Uterus (tissue), 4 donors: ENCODE results near the gene AP2A2. TPM values are rescaled to one million over a fixed set of nuclear protein-coding genes. Genes with fewer than 3 reads are reported as not detected.

ENCODE experiments used
- DNase-seq, 2 donors: peaks; one replicate each; pipeline ENCODE4 v3.0.0-alpha.2; 2019 to 2020
- H3K27ac ChIP-seq, 2 donors: fragments of 200-600 bp; sonication (generic); 1 replicate in 1 of 2; 2 replicates in 1 of 2; pipeline ENCODE4 v1.5.1; 2016 to 2018
- H3K27me3 ChIP-seq, 2 donors: fragments of 200-600 bp; sonication (generic); one replicate each; pipeline ENCODE4 v1.5.1; 2018 to 2019; ENCODE audit warnings: control low read depth in 1 of 2
- H3K36me3 ChIP-seq, 2 donors: fragments of 200-600 bp; sonication (generic); one replicate each; pipeline ENCODE4 v1.5.1; 2019; ENCODE audit warnings: control low read depth in 1 of 2
- H3K4me1 ChIP-seq, 2 donors: fragments of 200-600 bp; sonication (generic); one replicate each; pipeline ENCODE4 v1.5.1; 2018 to 2019; ENCODE audit warnings: control low read depth in 1 of 2
- H3K4me3 ChIP-seq, 2 donors: fragments of 200-600 bp; sonication (generic); 1 replicate in 1 of 2; 2 replicates in 1 of 2; pipeline ENCODE4 v1.5.1; 2018 to 2019; ENCODE audit warnings: mild to moderate bottlenecking in 1 of 2
- H3K9me3 ChIP-seq, 2 donors: fragments of 200-600 bp; sonication (generic); one replicate each; pipeline ENCODE4 v1.5.1; 2019; ENCODE audit warnings: control low read depth in 1 of 2
- CTCF ChIP-seq, 4 experiments: fragments of 200-600 bp in 2 of 4; fragments of 450-650 bp in 2 of 4; sonication (generic) in 2 of 4; IDR thresholded peaks; one replicate each; pipeline ENCODE4 v1.5.1; 2016 to 2019; ENCODE audit warnings: antibody characterized with exemption in 4 of 4, mild to moderate bottlenecking in 2 of 4, moderate library complexity in 1 of 4
- POLR2A ChIP-seq, 2 donors: fragments of 450-650 bp; IDR thresholded peaks; one replicate each; pipeline ENCODE4 v1.6.1; 2016; ENCODE audit warnings: antibody characterized with exemption in 2 of 2, mild to moderate bottlenecking in 1 of 2, moderate library complexity in 1 of 2
- intact Hi-C: fragments of 100-400 bp; cut with DNase I; formaldehyde crosslinking; loops from one replicate; pipeline ENCODE4 v1.15.1; 2023; ENCODE audit warnings: low total_unique reads
- total RNA-seq, 4 donors: library from RNA; depleted of rRNA in 3 of 4; stranded (reverse); fragments of >200 nt in 3 of 4; gene quantifications; one replicate each; pipeline versions ENCODE4 v1.1.0 to v1.2.4, GENCODE V29; 2014 to 2023
- donor health status: DM: yes; HTN: yes; CAD: no.

The AP2A2 gene
- total RNA-seq, 4 donors from 2014 or later, result 25.6 to 120 (median 40.4) TPM

GRCh38 chr11:894575-895201 is 31.0 kb upstream of the AP2A2 start:
- no peaks in the 10 kb centered on the region for H3K9me3 ChIP-seq
- H3K36me3 ChIP-seq, result no peaks in the 10 kb centered on the region
- no peaks in the 10 kb centered on the region for H3K27me3 ChIP-seq
- TF ChIP-seq POLR2A (IDR thresholded peaks at IDR 0.05) (no peak), CTCF (IDR thresholded peaks at IDR 0.05) (no peak)
- H3K4me1 ChIP-seq, result no peaks in the 10 kb centered on the region
- H3K27ac ChIP-seq, result no peak overlapping the region
- H3K4me3 ChIP-seq, result no peak overlapping the region
- DNase-seq, result no peak
- intact Hi-C loops, result no loop called here

DNA sequence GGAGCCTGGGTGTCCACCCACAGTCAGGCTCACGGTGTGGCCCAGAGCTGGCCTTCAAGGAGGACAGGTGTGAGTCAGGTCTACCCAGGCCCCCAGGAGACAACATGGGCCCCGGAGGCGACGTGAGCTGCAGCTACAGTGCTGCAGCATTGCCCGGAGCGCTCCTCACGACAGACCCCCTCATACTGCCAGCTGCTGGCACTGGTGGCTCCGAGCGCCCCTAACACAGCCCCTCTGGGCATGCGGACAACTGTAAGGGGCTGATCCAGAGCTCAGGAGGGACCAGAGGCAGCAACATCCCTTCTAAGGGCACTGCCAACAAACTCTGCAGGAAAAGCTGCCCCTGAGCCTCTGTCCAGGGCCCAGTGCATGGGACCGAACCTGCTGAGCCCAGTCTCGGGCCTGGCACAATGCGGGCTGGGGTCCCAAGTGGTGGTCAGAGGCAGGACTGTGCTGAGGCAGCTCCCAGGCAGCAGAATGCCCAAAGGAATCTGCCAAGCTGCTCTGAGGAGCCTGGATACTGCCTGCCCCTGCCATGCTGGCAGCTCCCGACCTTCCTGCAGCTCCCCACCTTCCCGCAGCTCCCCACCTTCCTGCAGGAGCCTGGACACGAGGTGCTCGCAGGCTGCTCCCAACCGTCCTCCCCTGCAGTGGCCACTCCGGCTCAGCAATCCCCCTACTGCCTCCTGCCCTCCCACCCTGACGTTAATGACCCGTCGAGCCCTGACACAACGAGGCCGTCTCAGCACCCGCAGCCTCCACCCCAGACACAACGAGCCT is 30.1 kb upstream of the AP2A2 start:
- DNase-seq, result no peak
- intact Hi-C loops, result no loop called here
- Histone ChIP-seq H3K27me3 (no peaks in the 10 kb centered on the region), H3K27ac (no peak overlapping the region), H3K4me3 (no peak overlapping the region), H3K36me3 (no peaks in the 10 kb centered on the region), H3K9me3 (no peaks in the 10 kb centered on the region), H3K4me1 (no peaks in the 10 kb centered on the region)
- no peak for TF ChIP-seq POLR2A (IDR thresholded peaks at IDR 0.05)
- no peak for TF ChIP-seq CTCF (IDR thresholded peaks at IDR 0.05)

DNA sequence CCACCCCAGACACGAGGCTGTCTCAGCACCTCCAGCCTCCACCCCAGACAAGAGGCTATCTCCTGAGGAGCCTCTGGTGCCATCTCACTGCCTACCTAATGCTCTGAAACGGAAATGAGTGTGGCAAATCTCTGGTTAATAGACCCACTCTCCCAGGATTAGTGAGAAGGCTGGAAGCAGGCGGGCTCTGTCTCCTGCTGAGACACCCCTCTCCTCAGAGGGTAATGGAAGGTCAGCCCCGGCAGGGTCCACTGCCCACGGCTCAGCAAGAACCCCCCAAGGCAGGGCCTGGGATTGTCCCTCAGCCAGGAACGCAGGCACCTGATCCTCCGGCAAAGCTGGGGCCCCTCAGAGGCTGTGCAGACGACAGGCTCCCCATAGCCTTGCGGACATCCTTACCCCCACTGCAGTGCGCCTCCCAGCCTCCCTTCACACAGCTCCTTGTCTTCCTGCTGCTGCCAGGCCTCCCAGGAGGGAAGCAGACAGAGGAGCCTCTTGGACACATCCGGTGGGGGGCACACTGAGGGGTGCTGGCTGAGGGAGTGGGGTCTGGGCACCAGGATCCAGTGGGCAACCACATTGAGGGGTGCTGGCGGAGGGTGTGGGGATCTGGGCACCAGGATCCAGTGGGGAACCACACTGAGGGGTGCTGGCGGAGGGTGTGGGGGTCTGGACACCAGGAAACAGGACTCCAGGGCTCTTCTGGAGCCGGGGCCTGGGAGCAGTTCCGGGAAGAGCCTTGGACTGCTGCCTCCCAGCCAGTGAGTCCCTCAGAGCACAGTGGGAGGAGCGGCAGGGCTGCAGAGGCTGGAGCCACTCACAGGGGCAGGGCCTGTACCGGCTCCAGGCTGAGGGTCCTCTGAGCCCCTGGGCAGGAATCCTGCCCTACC is 28.2 kb upstream of the AP2A2 start:
- intact Hi-C loops, result no loop called here
- H3K27me3 ChIP-seq, result no peaks in the 10 kb centered on the region
- TF ChIP-seq CTCF (IDR thresholded peaks at IDR 0.05), result no peak
- no peaks in the 10 kb centered on the region for H3K36me3 ChIP-seq
- no peak overlapping the region for H3K27ac ChIP-seq
- no peak for DNase-seq
- H3K9me3 ChIP-seq, result no peaks in the 10 kb centered on the region
- H3K4me3 ChIP-seq, result no peak overlapping the region
- H3K4me1 ChIP-seq, result no peaks in the 10 kb centered on the region

- TF ChIP-seq POLR2A (IDR thresholded peaks at IDR 0.05) (no peak), CTCF (IDR thresholded peaks at IDR 0.05) (no peak)
- no peak for DNase-seq
- no peaks in the 10 kb centered on the region for H3K4me1 ChIP-seq
- no peaks in the 10 kb centered on the region for H3K27me3 ChIP-seq
- H3K36me3 ChIP-seq, result no peaks in the 10 kb centered on the region
- intact Hi-C loops, result no loop called here
- H3K9me3 ChIP-seq, result no peaks in the 10 kb centered on the region
- no peak overlapping the region for H3K4me3 ChIP-seq
- no peak overlapping the region for H3K27ac ChIP-seq
Measured at GRCh38 chr11:898143-898511, 27.5 kb upstream of the AP2A2 start.
